GM21619 (cell line): Measurements from ENCODE around the gene ACSS1.
A peak's percentile ranks its signal among the peaks of the same experiment; 100 is the strongest.

Source experiments
- ATAC-seq: cut with Tn5 transposase; IDR thresholded peaks from one replicate; pipeline ENCODE4 v1.9.1; 2021; ENCODE audit not compliant: unreplicated experiment

Gene ACSS1

GRCh38 chr20:25061103-25061799, 3.3 kb upstream of the ACSS1 start:
- no peak for ATAC-seq

- ATAC-seq: no peak
Measured at GRCh38 chr20:25059866-25060465, 2.0 kb upstream of the ACSS1 start.

GRCh38 chr20:25058847-25059810, 1.2 kb upstream of the ACSS1 start:
- no peak for ATAC-seq

GRCh38 chr20:25057234-25058050, 497 bp downstream of the ACSS1 start:
- peak; percentile 28 for ATAC-seq

GRCh38 chr20:25056690-25057233, 1.2 kb downstream of the ACSS1 start:
- peak; percentile 23 for ATAC-seq

- no peak for ATAC-seq
Measured at GRCh38 chr20:25055711-25056495, 2.0 kb downstream of the ACSS1 start.

DNA sequence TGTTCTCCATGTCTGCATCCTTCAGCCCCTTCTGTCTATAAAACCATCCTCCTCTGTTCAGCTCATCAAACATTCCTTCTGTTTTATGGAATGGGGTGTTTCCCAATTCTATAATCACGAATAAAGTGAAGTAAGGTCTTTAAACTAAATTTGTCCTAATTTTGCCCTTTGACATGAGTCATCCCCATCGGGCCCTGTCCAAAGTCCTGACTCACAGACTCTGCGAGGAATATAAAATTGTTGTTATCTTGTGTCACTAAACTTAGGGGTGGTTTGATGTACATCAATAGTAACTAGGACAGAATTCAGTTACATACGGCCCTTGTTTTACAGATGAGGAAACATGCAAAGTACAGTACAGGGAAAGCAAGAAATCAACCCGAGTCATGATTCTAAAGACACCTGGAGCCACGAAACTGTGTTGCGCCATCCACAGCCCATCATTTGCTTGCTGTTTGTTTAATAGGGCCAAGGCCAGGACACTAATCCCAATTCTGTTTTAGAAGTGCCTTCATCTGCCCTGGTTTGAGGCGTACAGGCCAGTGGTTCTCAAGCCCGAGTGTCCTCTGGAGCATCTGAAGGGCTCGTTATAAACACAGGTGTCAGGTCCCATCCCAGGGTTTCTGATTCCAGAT, 2.8 kb downstream of the ACSS1 start:
- no peak for ATAC-seq

- ATAC-seq: no peak
Measured at GRCh38 chr20:25054096-25054820, 3.7 kb downstream of the ACSS1 start.

GRCh38 chr20:25053255-25054031, 4.5 kb downstream of the ACSS1 start:
- ATAC-seq: no peak

DNA sequence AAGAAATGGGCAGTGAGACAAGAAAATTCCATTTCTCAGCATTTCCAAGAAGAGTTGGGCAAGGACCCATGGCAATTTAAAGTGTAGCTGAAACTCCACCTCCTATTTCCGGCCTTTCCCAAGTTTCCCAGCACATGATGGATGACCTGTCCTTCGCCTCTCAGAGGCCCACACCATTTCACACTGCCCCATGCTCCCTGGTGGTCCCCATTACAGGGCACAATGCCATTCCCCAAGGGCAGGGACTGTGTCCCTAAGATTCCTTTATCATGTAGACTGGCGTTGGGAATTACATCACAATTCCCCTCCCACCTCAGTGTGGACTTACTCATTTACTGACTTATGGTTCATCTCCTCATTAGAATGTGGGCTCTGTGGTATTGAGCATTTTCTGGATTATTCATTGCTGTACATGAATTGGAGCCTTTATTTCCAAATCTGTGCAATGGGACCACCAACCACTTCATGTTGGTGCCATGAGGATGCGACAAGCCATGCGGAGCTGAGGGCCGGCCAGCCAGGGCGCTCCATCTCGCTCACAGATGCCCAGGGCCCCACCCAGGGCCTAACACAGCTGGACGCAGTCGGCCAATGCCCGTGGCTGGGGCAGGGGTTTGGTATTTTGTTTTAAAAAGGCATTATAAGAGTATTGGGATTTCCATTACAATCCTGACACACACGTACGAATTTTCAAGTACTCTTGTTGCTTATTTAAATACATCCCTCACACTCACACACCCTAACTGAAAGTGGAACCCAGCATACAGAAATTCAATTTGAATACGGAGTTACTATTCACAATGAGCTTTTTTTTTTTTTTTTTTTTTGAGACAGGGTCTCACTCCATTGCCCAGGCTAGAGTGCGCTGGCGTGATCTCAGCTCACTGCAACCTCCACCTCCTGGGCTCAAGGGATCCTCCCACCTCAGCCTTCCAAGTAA, 5.4 kb downstream of the ACSS1 start:
- ATAC-seq: no peak

DNA sequence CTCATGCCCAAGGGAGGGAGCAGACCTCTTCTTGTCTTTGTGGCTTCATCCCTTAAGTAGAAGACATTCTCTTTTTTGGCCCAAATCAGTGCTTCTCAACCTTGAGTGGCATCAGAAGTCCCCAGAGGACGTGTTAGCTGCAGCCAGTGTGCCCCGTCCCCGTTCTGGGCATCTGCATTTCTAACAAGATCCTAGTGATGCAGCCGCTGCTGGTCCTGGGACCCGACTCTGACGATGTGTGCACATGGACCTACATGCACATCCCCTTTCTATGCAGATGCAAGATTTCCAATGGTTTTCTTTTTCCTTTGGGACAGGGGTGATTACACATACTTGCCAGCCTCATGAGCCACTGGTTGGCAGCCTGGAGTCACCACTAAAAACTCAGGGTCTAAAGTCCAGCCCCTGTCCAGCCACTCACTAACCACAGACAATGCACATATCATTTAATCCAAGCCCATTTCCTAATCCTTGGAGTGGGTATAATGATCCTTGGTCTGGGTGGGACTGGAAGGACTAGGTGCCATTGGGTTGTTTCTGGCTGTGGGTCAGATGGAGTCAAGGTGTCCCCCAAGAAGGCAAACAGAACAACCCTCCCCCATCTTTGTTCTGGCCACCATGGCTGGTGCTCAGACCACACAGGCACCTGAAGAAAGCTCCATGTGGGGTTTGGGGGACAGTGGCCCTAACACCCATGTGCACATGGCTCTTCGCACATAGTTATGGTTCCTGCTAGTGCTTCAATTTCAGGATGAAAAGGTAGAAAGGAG, 6.4 kb downstream of the ACSS1 start:
- no peak for ATAC-seq

- ATAC-seq: no peak
Measured at GRCh38 chr20:25050501-25051350, 7.2 kb downstream of the ACSS1 start.

- no peak for ATAC-seq
Measured at GRCh38 chr20:25050082-25050481, 7.9 kb downstream of the ACSS1 start.

- ATAC-seq: no peak
Measured at GRCh38 chr20:25049261-25050060, 8.5 kb downstream of the ACSS1 start.
